Skeletal muscle satellite cell (primary cell): Measurements from ENCODE around the gene IRAK1.
A peak's percentile ranks its signal among the peaks of the same experiment; 100 is the strongest.

Source experiments
- H3K27me3 ChIP-seq: 2 replicates; pipeline ENCODE4 v1.7.0; 2013; ENCODE audit warnings: low read length; ENCODE audit not compliant: control insufficient read depth, insufficient read depth
- H3K36me3 ChIP-seq: 2 replicates; pipeline ENCODE4 v1.7.0; 2013; ENCODE audit warnings: mild to moderate bottlenecking, control low read depth, low read length; ENCODE audit not compliant: insufficient read depth
- H3K4me1 ChIP-seq: 2 replicates; pipeline ENCODE4 v1.7.0; 2013; ENCODE audit warnings: low read length; ENCODE audit not compliant: control insufficient read depth, insufficient read depth
- H3K4me2 ChIP-seq: 2 replicates; pipeline ENCODE4 v1.7.0; 2013; ENCODE audit warnings: mild to moderate bottlenecking, low read length
- H3K4me3 ChIP-seq: 2 replicates; pipeline ENCODE4 v1.7.0; 2013; ENCODE audit warnings: low read length
- H3K9ac ChIP-seq: 2 replicates; pipeline ENCODE4 v1.7.0; 2013; ENCODE audit warnings: mild to moderate bottlenecking, low read depth, low read length, moderate library complexity
- H3K9me3 ChIP-seq: replicated peaks from 2 replicates; pipeline ENCODE4 v1.7.0; 2013; ENCODE audit warnings: mild to moderate bottlenecking, control low read depth, low read length

IRAK1 gene

DNA sequence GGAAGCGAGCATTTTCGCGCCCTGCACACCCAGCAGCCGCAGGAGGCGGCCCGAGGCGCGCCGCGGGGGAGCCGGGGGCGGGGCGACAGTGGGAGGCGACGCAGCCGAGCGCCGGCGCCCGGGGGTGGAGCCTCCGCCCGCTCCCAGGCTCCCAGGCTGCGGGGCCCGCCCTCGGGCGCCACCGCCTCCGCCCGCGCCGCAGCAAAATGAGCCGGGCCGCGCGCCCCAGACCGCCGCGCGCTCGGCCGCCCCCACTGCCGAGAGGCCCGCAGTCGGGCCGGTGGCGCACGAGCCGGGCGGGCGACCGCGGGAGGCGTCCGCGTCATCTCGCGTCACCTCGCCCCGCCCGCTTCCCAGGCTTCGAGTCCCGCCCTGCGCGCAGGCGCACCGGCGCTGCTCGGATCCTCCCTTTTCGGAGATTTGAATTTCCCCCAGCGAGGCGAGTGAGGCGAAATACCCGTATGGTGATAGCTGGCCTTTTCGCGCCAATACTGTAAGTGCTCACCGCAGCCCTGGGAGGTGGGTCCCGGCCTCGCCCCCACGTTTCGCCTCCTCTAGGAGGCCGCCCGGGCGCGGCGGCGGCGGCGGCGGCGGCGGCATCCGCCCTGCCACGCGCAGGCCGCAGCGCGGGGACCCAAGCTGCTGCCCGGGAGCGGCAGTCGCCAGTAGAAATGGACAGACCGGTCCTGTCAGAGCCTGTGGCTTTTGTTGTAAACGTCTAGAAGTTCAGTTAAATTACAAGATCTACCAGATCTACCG, 47.2 kb downstream of the IRAK1 start, which contains the start of gene TMEM187:
TSS of gene TMEM187 (plus strand) at position 387 of the 759 bp plus-strand sequence. CDS start 9,309 bp downstream, outside the sequence.
- peak within 1 kb of the TSS; percentile 85 for H3K4me3 ChIP-seq
- H3K9ac ChIP-seq, result peak within 1 kb of the TSS; percentile 97
- peak within 1 kb of the TSS; percentile 95 for H3K4me2 ChIP-seq
- H3K9me3 ChIP-seq, result no peaks in the 10 kb centered on the region
- H3K36me3 ChIP-seq, result peaks cover 10% of the 10 kb centered on the region
- H3K27me3 ChIP-seq, result no peaks in the 10 kb centered on the region
- peaks cover 32% of the 10 kb centered on the region for H3K4me1 ChIP-seq

DNA sequence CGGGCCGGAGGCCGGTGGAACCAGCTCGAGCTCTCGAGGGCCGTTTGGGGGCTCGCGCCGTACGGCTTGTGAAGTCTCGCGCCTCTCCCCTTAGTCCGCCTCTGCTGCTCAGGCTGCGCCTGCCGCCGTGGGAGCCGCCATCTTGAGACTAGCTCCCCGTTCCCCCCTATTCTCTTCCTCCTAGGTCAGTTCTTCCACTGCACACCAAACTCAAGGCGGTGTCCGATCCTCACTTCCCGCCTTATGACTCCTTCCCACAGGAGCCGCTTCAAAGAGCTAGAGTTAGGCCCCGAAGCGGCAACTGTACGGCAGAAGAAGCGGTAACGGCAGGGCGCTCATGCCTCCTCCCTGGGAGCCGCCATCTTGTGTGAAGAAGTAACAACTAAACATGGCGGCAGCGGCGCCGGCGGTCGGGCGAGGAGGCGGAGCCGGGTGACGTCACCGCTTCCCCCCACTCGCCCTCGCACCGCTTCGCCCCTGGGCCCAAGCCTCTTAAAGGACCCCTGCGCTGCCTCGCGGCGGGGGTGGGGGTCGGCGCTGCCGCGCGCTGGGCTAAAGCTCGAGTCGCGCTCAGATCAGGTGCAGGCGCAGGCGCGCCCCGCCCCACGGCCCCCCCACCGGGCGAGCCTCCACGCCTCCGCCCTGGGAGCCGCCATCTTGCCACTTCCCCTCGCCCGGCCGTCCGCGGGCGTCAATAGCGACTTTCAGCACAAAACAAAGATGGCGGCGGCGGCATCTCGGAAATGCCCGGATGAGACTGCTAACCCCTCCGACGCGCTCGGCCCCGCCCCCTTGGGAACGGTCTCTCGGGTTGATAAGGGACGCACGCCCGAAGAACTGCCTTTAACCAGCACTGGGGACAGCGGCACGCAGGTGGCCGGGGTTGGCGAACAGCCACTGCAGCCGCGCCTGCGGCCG, 48.0 kb downstream of the IRAK1 start, which contains the start of gene HCFC1:
TSS of gene HCFC1 (minus strand) at position 369 of the 918 bp plus-strand sequence. CDS start 978 bp downstream, outside the sequence.
- peaks cover 40% of the 10 kb centered on the region for H3K4me1 ChIP-seq
- H3K27me3 ChIP-seq, result no peaks in the 10 kb centered on the region
- H3K36me3 ChIP-seq, result peaks cover 10% of the 10 kb centered on the region
- H3K4me2 ChIP-seq, result peak within 1 kb of the TSS; percentile 95
- no peaks in the 10 kb centered on the region for H3K9me3 ChIP-seq
- peak within 1 kb of the TSS; percentile 97 for H3K9ac ChIP-seq
- peak within 1 kb of the TSS; percentile 85 for H3K4me3 ChIP-seq

DNA sequence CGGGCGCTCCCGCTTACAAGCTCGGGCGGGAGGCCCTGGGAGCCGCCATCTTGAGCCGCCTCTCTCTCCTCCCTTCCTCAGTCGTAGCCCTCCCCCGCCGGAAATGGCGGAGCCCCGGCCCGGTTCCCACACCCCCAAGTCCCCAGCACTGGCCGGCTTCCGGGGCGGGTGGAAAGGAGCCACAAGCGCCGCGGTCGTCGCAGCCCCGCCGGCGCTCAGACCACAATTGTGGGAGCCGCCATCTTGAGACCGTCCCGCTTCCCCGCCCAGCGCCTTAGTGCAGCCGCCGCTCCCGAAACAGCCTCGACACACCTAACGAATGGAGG, 48.6 kb downstream of the IRAK1 start:
- H3K4me1 ChIP-seq, result peaks cover 46% of the 10 kb centered on the region
- H3K4me3 ChIP-seq, result peak overlapping the region; percentile 85
- H3K36me3 ChIP-seq, result peaks cover 10% of the 10 kb centered on the region
- H3K4me2 ChIP-seq, result peak overlapping the region; percentile 95
- H3K9ac ChIP-seq, result peak overlapping the region; percentile 97
- no peaks in the 10 kb centered on the region for H3K27me3 ChIP-seq
- H3K9me3 ChIP-seq, result no peaks in the 10 kb centered on the region

DNA sequence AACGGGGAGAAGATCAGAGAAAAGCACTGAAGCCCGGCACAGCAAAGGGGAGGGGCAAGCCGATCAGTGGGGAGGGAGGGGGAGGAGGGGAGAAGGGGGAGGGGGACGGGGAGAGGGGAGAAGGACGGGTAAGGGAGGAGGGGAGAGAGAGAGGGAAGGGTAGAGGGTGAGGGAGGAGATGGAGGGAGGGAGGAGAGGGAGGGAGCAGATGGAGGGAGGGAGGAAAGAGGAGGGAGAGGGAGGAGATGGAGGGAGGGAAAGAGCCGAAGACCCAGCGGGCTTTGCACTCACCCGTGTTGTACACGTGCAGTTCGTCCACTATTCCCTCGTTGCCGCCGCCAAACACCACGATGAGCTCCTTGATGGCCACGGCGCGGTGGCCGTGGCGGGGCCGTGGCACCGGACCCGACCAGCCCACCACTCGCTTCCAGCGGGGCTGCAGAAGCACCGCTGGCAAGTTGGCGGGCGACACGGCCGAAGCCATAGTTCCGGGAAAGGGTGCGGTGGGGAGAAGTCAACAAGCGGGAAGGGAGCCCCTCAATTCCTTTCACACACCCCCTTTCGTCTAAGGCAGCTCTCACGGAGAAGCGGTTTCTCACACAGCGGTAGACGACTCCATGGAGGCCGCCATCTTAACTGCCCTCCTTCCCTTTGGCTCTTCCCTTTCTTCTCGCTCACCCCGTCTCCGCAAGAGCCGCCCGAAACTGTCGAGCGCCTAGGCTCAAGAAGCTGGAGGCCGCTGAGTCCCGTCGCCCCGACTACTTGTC, 49.2 kb downstream of the IRAK1 start:
- Histone ChIP-seq H3K4me2 (peak overlapping the region; percentile 95), H3K27me3 (no peaks in the 10 kb centered on the region), H3K9me3 (no peaks in the 10 kb centered on the region), H3K36me3 (peaks cover 10% of the 10 kb centered on the region), H3K4me1 (peaks cover 50% of the 10 kb centered on the region), H3K4me3 (peak overlapping the region; percentile 85), H3K9ac (peak overlapping the region; percentile 97)

DNA sequence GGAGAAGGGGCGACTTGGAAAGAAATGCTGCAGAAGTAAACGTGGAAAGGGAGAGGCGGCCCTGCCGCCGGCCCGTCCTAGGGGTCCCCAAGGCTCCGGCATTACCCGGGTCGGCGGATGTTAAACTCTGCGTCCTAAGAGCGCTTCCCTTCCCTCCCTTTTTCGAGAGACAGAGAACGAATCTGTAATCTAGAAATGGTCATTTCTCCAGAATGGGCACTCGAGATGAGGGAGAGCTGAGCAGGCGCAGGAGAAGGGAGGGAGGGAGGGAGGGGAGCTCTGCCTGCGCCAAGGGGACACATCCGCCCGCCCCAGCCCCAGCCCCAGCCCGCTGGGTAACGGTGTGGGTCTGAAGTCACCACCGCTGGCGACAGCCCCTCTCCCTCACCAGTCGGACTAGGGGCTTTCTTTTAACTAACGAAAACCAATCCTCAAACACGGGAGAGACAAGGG, 49.8 kb downstream of the IRAK1 start:
- H3K9ac ChIP-seq, result peak overlapping the region; percentile 76
- peak overlapping the region; percentile 85 for H3K4me3 ChIP-seq
- H3K36me3 ChIP-seq, result peaks cover 10% of the 10 kb centered on the region
- H3K9me3 ChIP-seq, result no peaks in the 10 kb centered on the region
- peak overlapping the region; percentile 88 for H3K4me2 ChIP-seq
- peaks cover 50% of the 10 kb centered on the region for H3K4me1 ChIP-seq
- H3K27me3 ChIP-seq, result no peaks in the 10 kb centered on the region

DNA sequence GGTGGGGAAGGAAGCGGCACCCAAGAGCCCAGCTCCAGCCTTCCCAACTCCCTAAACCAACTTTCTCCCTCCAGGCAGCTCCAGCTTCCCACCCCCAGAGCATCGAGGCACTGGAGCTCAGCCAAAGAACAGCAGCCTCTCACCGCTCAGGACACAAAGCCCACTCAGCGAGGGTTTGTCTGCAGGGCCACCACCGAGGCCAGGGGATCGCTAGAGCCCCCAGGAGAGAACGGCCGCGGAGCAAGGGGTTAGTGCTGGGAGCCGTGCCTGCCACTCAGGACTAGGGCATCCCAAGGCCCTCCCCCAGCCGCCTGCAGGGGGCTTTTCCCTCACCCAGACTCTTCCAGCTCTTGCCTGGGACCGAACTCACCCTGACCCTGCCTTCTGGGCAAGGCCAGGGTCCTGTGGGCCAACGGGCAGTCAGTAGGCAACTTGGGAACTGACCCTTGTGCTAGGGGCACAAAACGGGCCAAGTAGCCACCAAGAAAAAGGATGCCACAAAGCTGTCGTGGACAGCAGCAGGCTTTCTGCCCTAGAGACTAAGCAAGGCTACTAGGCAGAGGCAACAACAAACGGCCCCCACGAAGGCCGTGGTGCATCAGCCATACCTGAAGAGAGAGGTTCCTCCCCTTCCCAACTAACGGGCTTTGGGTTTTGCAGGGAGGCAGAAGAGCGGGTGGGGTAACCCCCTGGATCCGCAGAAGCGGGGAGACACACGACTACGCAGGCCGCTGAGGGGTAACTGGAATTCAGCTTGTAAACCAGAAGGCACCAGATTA, 50.4 kb downstream of the IRAK1 start:
- Histone ChIP-seq H3K4me2 (peak overlapping the region; percentile 88), H3K36me3 (peaks cover 10% of the 10 kb centered on the region), H3K27me3 (no peaks in the 10 kb centered on the region), H3K4me3 (peak overlapping the region; percentile 85), H3K9ac (peak overlapping the region; percentile 76), H3K4me1 (peaks cover 45% of the 10 kb centered on the region), H3K9me3 (no peaks in the 10 kb centered on the region)

DNA sequence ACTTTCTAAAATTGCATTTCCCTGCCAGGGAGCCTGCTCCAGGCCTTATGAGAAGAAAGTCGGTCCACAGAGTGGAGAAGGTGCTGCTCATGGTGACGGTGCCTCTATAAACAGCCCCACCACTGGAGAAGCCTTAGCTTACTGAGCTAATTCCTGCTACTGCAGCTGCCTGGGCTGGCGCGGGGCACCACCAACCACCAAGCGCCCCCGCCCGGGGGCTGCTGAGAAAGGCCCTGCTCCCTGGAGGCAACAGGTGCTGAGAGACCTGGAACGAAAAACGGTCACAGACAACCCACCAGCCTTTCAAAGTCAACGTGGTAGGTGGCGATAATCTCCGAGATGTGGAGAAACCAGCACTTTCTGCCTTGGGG, 51.0 kb downstream of the IRAK1 start:
- H3K27me3 ChIP-seq, result no peaks in the 10 kb centered on the region
- H3K4me3 ChIP-seq, result peak overlapping the region; percentile 85
- peak overlapping the region; percentile 88 for H3K4me2 ChIP-seq
- peaks cover 10% of the 10 kb centered on the region for H3K36me3 ChIP-seq
- H3K9ac ChIP-seq, result peak overlapping the region; percentile 76
- H3K4me1 ChIP-seq, result peaks cover 39% of the 10 kb centered on the region
- no peaks in the 10 kb centered on the region for H3K9me3 ChIP-seq

DNA sequence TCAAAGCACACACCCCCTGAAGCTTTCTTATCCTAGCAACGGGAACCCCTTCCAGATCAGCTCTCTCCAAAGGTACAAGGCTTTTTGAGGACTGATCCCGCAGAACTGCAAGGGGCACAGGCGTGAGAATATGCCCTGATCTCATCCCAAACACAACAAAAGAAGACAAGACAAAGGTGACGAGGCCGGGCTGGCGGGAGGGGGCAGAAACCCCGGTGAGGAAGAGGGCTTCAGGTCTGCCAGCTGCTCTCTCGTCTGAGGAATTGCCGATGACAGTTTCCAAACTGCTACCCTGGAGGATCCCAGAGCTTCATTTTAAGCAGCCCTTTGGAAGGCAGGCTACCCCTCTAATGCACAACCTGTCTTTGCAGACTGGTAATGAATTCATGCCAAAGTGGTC, 51.4 kb downstream of the IRAK1 start:
- H3K9ac ChIP-seq, result peak overlapping the region; percentile 76
- no peaks in the 10 kb centered on the region for H3K27me3 ChIP-seq
- H3K4me2 ChIP-seq, result peak overlapping the region; percentile 88
- H3K36me3 ChIP-seq, result peaks cover 10% of the 10 kb centered on the region
- peak overlapping the region; percentile 85 for H3K4me3 ChIP-seq
- no peaks in the 10 kb centered on the region for H3K9me3 ChIP-seq
- peaks cover 34% of the 10 kb centered on the region for H3K4me1 ChIP-seq

DNA sequence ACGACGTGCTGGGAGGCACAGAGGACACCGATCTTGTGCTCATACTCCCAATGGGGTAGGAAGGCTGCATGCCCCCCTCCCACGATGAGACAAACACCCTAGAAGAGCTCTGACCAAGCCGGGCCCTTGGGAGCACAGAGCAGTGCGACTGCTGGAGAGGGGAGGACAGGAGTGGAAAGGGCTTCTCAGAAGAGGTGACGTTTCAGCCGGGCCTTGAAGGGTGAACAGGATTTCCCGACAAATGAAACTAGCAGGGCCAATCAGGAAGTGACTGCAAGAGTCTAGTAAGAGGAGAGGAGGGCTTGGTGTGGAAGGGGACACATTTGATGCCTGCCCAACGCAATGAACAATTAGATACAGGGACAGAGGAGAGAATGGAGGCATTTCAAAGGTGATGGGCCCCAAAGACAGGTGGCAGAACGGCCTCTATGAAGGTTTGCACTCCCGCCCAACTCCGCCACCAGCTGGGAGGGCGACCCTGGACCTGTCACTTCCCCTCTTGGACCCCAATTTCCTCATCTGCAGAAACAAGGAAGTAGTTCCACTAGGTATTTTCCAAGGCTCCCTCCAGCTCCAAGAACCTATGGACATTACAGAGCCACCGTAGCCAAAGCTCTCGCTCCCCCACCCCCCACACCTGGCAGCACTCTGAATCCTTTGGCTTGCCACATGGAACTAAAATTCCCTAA, 52.0 kb downstream of the IRAK1 start:
- Histone ChIP-seq H3K4me2 (peak overlapping the region; percentile 88), H3K4me1 (peaks cover 33% of the 10 kb centered on the region), H3K27me3 (no peaks in the 10 kb centered on the region), H3K9ac (no peak overlapping the region), H3K4me3 (peak overlapping the region; percentile 85), H3K9me3 (no peaks in the 10 kb centered on the region), H3K36me3 (peaks cover 16% of the 10 kb centered on the region)
